IMR-90 (cell line): ENCODE data around the gene SORBS1. TPM values are rescaled to one million over a fixed set of nuclear protein-coding genes. Genes with fewer than 3 reads are reported as not detected.

Source experiments
- ATAC-seq: fragments of 200-7000 bp; cut with Tn5 transposase; 2 replicates; pipeline ENCODE4 v1.9.1; 2020; ENCODE audit warnings: low read depth, mild to moderate bottlenecking, moderate library complexity
- BruUV-seq: library from RNA; stranded (reverse); fragments of 400-500 nt; replicated peaks from 2 replicates; lab custom pipeline; 2021; lab: Mats Ljungman, UMichigan
- CTCF ChIA-PET: fragments of 300-600 bp; formaldehyde crosslinking; extraction: SDS; loops from one replicate; lab custom pipeline; 2021; ENCODE audit warnings: antibody characterized with exemption; lab: Yijun Ruan, JAX
- POLR2A ChIA-PET: fragments of 300-600 bp; sonication (Branson Sonifier 250); formaldehyde crosslinking; loops from one replicate; lab custom pipeline; 2022; ENCODE audit warnings: antibody characterized with exemption; ENCODE audit not compliant: unreplicated experiment; lab: Charles Lee
- DNase-seq: peaks from one replicate; pipeline ENCODE4 v3.0.0; 2013
- H2AFZ ChIP-seq: replicated peaks from 2 replicates; pipeline ENCODE3; 2013; ENCODE audit warnings: low read length, mild to moderate bottlenecking; ENCODE audit not compliant: poor library complexity
- H2AK5ac ChIP-seq: 2 replicates; pipeline ENCODE4 v1.6.1; 2013; ENCODE audit warnings: low read depth, low read length, inconsistent platforms
- H2AK9ac ChIP-seq: replicated peaks from 2 replicates; pipeline ENCODE3; 2013; ENCODE audit warnings: mild to moderate bottlenecking, low read depth, low read length, moderate library complexity; ENCODE audit not compliant: poor library complexity
- H2BK120ac ChIP-seq: 2 replicates; pipeline ENCODE4 v1.6.1; 2013; ENCODE audit warnings: low read depth, low read length, inconsistent platforms
- H2BK15ac ChIP-seq: 3 replicates; pipeline ENCODE4 v1.6.1; 2013; ENCODE audit warnings: low read depth, low read length, inconsistent platforms
- H2BK20ac ChIP-seq: 2 replicates; pipeline ENCODE4 v1.6.1; 2013; ENCODE audit warnings: low read depth, mild to moderate bottlenecking, inconsistent platforms, low read length, moderate library complexity
- H2BK5ac ChIP-seq: 2 replicates; pipeline ENCODE4 v1.6.1; 2013; ENCODE audit warnings: mild to moderate bottlenecking, low read depth, low read length, inconsistent platforms; ENCODE audit not compliant: poor library complexity, severe bottlenecking
- H3K14ac ChIP-seq: replicated peaks from 2 replicates; pipeline ENCODE4 v1.6.1; 2013; ENCODE audit warnings: low read depth, low read length, inconsistent platforms
- H3K18ac ChIP-seq: 2 replicates; pipeline ENCODE4 v1.6.1; 2013; ENCODE audit warnings: low read depth, low read length, control low read depth
- H3K23ac ChIP-seq: 2 replicates; pipeline ENCODE4 v1.6.1; 2013; ENCODE audit warnings: low read depth, low read length, inconsistent platforms
- H3K27ac ChIP-seq: 2 replicates; pipeline ENCODE4 v1.5.1; 2013; ENCODE audit warnings: mild to moderate bottlenecking, control low read depth, low read length; ENCODE audit not compliant: insufficient read depth
- H3K27me3 ChIP-seq: 2 replicates; pipeline ENCODE4 v1.6.1; 2013; ENCODE audit warnings: low read length; ENCODE audit not compliant: control insufficient read depth, insufficient read depth
- H3K36me3 ChIP-seq: 2 replicates; pipeline ENCODE4 v1.6.1; 2013; ENCODE audit warnings: low read length, mixed read lengths; ENCODE audit not compliant: control insufficient read depth, insufficient read depth
- H3K4ac ChIP-seq: 2 replicates; pipeline ENCODE4 v1.6.1; 2013; ENCODE audit warnings: low read depth, low read length, inconsistent platforms
- H3K4me1 ChIP-seq: 2 replicates; pipeline ENCODE4 v1.6.1; 2013; ENCODE audit warnings: low read length, mixed read lengths; ENCODE audit not compliant: control insufficient read depth, insufficient read depth
- H3K4me2 ChIP-seq: 2 replicates; pipeline ENCODE4 v1.6.1; 2013; ENCODE audit warnings: low read depth, mild to moderate bottlenecking, control low read depth, low read length, moderate library complexity
- H3K4me3 ChIP-seq: 2 replicates; pipeline ENCODE4 v1.5.1; 2013; ENCODE audit warnings: low read depth, mild to moderate bottlenecking, control low read depth, low read length, moderate library complexity; ENCODE audit not compliant: insufficient read depth
- H3K56ac ChIP-seq: 2 replicates; pipeline ENCODE4 v1.6.1; 2013; ENCODE audit warnings: low read length, inconsistent platforms; ENCODE audit not compliant: insufficient read depth; ENCODE audit errors: extremely low read depth
- H3K79me1 ChIP-seq, 2 experiments: 2 replicates each; pipeline ENCODE4 v1.6.1; 2013; ENCODE audit warnings: low read length in 2 of 2, inconsistent platforms in 1 of 2, low read depth in 1 of 2
- H3K9ac ChIP-seq: 2 replicates; pipeline ENCODE4 v1.6.1; 2013; ENCODE audit warnings: low read depth, low read length, control low read depth
- H3K9me1 ChIP-seq: 2 replicates; pipeline ENCODE4 v1.6.1; 2013; ENCODE audit warnings: low read length, inconsistent platforms; ENCODE audit not compliant: insufficient read depth
- H3K9me3 ChIP-seq: 2 replicates; pipeline ENCODE4 v1.6.1; 2013; ENCODE audit warnings: low read length; ENCODE audit not compliant: control insufficient read depth, insufficient read depth
- H4K20me1 ChIP-seq: 2 replicates; pipeline ENCODE4 v1.6.1; 2013; ENCODE audit warnings: low read length, inconsistent platforms; ENCODE audit not compliant: insufficient read depth
- H4K5ac ChIP-seq: 2 replicates; pipeline ENCODE4 v1.6.1; 2013; ENCODE audit warnings: mild to moderate bottlenecking, low read depth, low read length, control low read depth
- H4K8ac ChIP-seq, 2 experiments: 2 replicates each; pipeline ENCODE4 v1.6.1; 2013; ENCODE audit warnings: low read depth in 2 of 2, low read length in 2 of 2, control low read depth in 1 of 2, inconsistent platforms in 1 of 2
- H4K91ac ChIP-seq: 2 replicates; pipeline ENCODE4 v1.6.1; 2013; ENCODE audit warnings: low read depth, low read length, inconsistent platforms; ENCODE audit not compliant: insufficient read depth
- MXI1 ChIP-seq: IDR thresholded peaks from 2 replicates; pipeline ENCODE4 v1.6.1; 2012; ENCODE audit warnings: low read depth, mild to moderate bottlenecking, low read length, moderate library complexity, borderline replicate concordance
- POLR2A ChIP-seq: IDR thresholded peaks from 2 replicates; pipeline ENCODE4 v1.6.1; 2012; ENCODE audit warnings: mild to moderate bottlenecking, low read depth, low read length
- RAD21 ChIP-seq: IDR thresholded peaks from 2 replicates; pipeline ENCODE4 v1.6.1; 2012; ENCODE audit warnings: low read length, improper control_type of control experiment
- RCOR1 ChIP-seq: IDR thresholded peaks from 2 replicates; pipeline ENCODE4 v1.6.1; 2012; ENCODE audit warnings: mild to moderate bottlenecking, low read length, improper control_type of control experiment; ENCODE audit not compliant: insufficient replicate concordance
- RFX5 ChIP-seq: IDR thresholded peaks from 2 replicates; pipeline ENCODE4 v1.8.0; 2012; ENCODE audit warnings: low read depth, mild to moderate bottlenecking, low read length, moderate library complexity
- SMC3 ChIP-seq: fragments of 150-350 bp; IDR thresholded peaks from 2 replicates; pipeline ENCODE4 v1.6.1; 2016; ENCODE audit warnings: low read depth, mild to moderate bottlenecking, antibody characterized with exemption, low read length, moderate library complexity
- WGBS, 2 experiments: methylation state at CpG; one replicate each; pipeline versions ENCODE4 v1.1.5 to v1.1.7; 2013; ENCODE audit warnings: missing lambda C conversion rate in 2 of 2; ENCODE audit not compliant: insufficient read length in 1 of 2; ENCODE audit errors: extremely low coverage in 2 of 2; 5-methylcytosine and 5-hydroxymethylcytosine counted together
- dilution Hi-C: fragments of 300-500 bp; cut with HindIII; formaldehyde crosslinking; loops from one replicate; pipeline ENCODE4 v1.14.3; 2018; ENCODE audit warnings: low sequenced_read_pairs; ENCODE audit not compliant: unreplicated experiment
- in situ Hi-C: fragments of 300-500 bp; cut with MboI; formaldehyde crosslinking; loops from 3 replicates; pipeline ENCODE4 v1.14.3; 2019; ENCODE audit warnings: low sequenced_read_pairs, inconsistent platforms, mixed read lengths
- intact Hi-C: fragments of 100-400 bp; cut with micrococcal nuclease; formaldehyde crosslinking; loops from 2 replicates; pipeline ENCODE4 v1.10.0; 2022
- polyA plus RNA-seq, 3 experiments: library from polyadenylated mRNA; depleted of rRNA; stranded (reverse); fragments of >200 nt; gene quantifications; 2 replicates each; pipeline ENCODE4 v1.2.3, GENCODE V29; 2012; ENCODE audit warnings: low replicate concordance in 1 of 3
- total RNA-seq: library from RNA; depleted of rRNA; stranded (reverse); fragments of >200 nt; gene quantifications from 2 replicates; pipeline ENCODE4 v1.2.3, GENCODE V29; 2012
- TF ChIP-seq, protein P1 (sequence below): fragments of 150-350 bp; IDR thresholded peaks from 2 replicates; pipeline ENCODE4 v1.6.1; 2017; ENCODE audit warnings: mild to moderate bottlenecking, antibody characterized with exemption, low read length, low read depth

SORBS1 gene
- total and polyA plus RNA-seq, 2 of the 4 experiments (the other 2 are of a cell fraction), result 0.18 to 0.32 TPM

DNA sequence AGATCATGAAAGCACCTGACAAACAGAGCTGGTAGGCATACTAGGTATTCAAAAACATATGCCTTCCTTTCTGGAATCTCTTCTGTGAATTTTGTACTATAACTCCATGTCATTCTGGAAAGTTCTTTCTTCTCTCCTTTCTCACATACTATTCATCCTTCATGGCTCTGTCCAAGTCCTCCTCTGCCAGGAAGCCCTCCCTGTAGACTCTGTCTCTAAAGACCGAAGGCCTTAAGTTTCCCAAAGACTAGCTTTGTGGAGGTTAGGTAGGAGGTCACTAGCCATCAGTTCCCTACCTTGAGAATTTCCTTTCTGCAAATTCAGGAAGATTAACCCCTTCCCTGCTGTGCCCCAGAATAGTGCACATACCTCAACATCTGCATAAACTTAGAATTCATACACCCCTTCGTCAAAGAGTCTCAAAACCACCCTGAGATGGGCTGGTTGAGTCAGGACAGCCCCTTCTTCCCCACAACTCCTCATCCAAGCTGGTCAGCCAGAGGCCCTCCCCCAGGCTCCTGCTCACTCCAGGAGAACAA is 20.6 kb downstream of the SORBS1 start:
- Histone ChIP-seq H3K14ac (no peak overlapping the region), H3K4me3 (no peak overlapping the region), H4K20me1 (no peaks in the 10 kb centered on the region), H4K8ac (no peak overlapping the region), H4K91ac (no peak overlapping the region), H3K56ac (no peak overlapping the region), H3K79me1 (no peaks in the 10 kb centered on the region), H2BK120ac (no peak overlapping the region), H2AK9ac (no peak overlapping the region), H3K9ac (no peak overlapping the region), H3K4ac (no peak overlapping the region), H3K4me2 (no peak overlapping the region), H3K27ac (no peak overlapping the region), H3K9me3 (no peaks in the 10 kb centered on the region), H3K36me3 (no peaks in the 10 kb centered on the region), H2BK20ac (no peak overlapping the region), H3K23ac (no peak overlapping the region), H3K9me1 (no peaks in the 10 kb centered on the region), H2BK5ac (no peak overlapping the region), H2BK15ac (no peak overlapping the region), H4K5ac (no peak overlapping the region), H3K27me3 (no peaks in the 10 kb centered on the region), H3K18ac (no peak overlapping the region), H2AK5ac (no peak overlapping the region), H2AFZ (no peak overlapping the region), H3K4me1 (no peaks in the 10 kb centered on the region)
- POLR2A ChIA-PET, result no interaction called here
- no TSS peak for BruUV-seq
- dilution Hi-C loops (no loop called here), intact Hi-C loops (no loop called here), in situ Hi-C loops (no loop called here)
- no peak for DNase-seq
- CTCF ChIA-PET, result no interaction called here
- no CpG with 5 or more reads among the region's 2 CpGs for WGBS, 2 experiments
- no peak for ATAC-seq
- TF ChIP-seq POLR2A, result no peak
- no peak for TF ChIP-seq RCOR1
- TF ChIP-seq RAD21, result no peak
- TF ChIP-seq RFX5, result no peak
- no peak for TF ChIP-seq MXI1
- TF ChIP-seq SMC3, result no peak
- TF ChIP-seq, protein P1, sequence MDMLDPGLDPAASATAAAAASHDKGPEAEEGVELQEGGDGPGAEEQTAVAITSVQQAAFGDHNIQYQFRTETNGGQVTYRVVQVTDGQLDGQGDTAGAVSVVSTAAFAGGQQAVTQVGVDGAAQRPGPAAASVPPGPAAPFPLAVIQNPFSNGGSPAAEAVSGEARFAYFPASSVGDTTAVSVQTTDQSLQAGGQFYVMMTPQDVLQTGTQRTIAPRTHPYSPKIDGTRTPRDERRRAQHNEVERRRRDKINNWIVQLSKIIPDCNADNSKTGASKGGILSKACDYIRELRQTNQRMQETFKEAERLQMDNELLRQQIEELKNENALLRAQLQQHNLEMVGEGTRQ, result no peak
